Suppressor macrophage (primary cell): Measurements from ENCODE around the gene ATP8A2.
"Not testable (repeated sequence)": the region's sequence is repeated elsewhere in the genome, so short reads cannot be mapped to it uniquely, and the experiment has no call there.

ENCODE experiments used
- DNase-seq, 4 experiments: peaks; one replicate each; pipeline ENCODE4 v3.0.0-alpha.2; 2020 to 2022

ATP8A2 gene

DNA sequence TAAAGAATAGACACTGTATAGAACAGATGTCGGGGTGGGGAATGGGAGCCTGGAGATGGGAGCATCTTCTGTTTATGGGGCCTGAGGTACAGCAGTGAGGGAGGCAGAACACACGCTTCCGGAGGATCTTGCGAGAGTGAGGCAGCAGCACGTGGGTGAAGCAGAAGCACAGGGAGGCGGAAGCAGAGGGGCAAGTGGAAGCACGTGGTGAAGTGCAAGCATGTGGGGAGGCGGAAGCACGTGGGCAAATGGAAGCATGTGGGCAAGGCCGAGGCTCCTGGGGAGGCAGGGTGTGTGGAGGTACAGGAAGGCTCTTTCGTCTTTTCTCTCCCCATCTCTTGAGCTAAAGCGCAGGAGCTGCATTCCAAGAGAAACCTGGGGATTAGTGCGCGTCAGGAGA lies 198.4 kb downstream of the ATP8A2 start:
- peak in 1 of 4 experiments; percentile 2 for DNase-seq

DNA sequence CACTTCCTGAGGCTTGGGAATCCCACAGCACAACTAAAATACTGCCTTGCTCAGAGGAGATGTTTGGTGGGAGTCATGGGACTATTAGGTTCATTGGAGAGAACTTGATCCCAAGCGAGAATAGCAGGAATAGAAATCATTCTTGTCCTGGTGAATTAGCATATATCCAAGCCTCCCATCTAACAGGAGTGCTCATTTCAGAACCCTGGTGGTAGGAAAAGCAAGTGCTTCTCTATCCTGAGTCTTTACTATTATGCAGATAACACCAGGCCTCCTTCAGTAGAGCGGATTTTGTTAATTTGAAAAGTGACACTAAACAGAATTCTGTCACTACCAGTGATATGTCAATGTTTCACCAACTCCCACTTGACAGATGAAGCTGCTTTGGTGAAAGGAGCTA lies 199.5 kb downstream of the ATP8A2 start:
- no peak for DNase-seq

DNA sequence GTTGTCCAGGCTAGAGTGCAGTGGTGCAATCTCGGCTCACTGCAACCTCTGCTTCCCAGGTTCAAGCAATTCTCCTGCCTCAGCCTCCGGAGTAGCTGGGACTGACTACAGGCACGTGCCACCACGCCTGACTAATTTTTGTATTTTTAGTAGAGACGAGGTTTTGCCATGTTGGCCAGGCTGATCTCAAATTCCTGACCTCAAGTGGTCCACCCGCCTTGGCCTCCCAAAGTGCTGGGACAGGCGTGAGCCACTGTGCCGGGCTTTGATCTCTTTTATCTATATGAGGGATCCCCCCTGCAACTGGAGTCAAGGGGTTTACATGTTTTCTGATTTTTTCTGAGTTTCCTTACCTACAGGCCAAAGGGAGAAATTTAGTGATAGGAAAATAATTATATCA lies 200.4 kb downstream of the ATP8A2 start:
- DNase-seq, result not testable (repeated sequence)

DNA sequence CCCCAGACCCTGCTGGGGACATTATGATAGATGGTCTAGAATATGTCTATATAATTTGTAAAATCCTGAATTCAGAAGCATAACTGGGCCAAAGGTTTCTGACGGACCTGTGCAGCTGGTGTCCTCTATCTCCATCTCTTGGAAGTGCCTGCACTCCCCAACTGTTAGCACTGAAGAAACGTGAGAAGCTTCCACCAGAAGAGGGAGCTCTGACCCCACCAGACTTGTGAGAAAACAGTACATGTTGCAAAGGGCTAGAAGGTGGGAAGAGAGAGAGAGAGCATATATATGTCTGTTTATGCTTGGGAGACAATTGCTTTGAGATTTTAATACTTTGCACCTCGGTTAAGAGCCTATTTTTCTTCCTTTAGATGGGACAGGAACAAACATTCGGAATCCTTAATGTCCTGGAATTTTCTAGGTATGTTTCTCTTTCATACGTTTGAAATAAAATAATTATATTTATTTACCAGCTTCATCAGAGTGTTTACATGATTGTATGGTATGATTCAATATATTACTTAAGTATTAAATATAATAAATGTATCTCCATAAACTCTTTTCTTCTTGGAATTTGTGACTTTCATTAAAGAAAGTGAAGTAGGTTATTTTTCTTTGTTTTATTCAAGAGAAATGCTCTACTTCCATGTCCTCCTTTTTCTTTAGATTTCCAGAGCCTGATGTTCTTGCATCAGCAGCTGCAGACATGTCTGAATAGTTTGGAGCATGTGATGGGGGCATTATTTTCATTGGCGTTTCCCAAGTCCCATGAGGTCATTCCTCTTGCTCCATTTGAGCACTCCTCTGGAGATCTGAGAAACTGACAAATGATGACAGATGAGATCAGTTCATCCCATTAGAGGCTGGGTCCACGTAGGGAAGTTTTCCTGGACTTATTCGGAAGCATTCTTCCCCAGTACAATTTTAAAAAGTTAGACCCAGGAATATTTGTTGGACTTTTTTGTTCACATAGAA lies 202.9 kb downstream of the ATP8A2 start:
- peak; percentile 74 to 83 (median 80) for DNase-seq

DNA sequence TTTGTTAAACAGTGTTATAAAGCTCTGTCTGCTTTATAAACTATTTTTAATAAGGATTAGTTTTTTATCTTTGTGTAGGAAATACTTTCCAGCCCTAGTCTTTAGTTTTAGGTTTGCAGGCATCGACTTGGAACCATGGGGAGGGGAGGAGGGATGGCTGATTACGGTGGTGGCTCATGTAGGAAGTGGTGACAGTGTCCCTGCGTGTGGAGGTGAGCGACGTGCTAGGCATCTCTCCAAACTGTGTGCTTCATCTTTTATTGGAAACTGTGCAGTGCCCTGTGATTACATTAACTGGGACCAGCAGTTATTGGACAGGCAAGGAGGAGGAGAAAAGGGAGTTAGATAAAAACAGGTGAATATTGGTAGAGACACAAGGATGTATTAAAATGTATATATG lies 203.8 kb downstream of the ATP8A2 start:
- no peak for DNase-seq

DNA sequence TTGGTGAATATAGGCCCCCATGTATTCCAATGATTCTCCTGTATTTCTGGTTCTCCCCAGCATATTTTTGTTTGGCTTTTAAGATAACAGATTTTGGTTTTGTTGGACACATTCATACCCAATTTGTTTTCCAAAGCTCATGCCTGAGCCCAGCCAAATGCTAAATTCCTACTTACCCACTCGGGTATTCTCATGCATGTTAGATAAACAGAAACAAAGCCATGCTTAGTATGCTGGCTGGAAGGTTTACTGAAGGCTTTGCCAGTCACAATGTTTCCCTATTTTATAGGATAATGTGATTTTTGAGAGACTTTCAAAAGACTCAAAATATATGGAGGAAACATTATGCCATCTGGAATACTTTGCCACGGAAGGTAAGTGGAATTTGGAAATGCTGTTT lies 206.8 kb downstream of the ATP8A2 start:
- no peak for DNase-seq

DNA sequence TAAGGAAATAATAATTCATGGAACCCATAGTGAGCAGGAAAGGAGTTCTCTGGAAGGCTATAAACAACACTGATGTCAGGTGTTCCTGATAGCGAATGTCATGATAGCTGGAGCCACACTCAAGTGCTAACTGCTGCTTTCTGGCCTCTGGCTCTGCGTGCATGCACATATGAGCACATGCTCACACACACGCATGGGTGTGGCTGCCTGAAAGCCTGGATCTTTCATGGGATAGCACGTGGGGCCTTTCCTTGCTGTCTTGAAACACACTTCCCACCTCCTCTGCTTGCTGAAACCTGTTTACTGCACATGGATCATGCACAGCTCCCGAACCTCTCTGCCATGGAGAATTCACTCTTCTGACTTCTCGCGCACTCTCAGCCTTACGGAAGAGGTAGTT lies 207.4 kb downstream of the ATP8A2 start:
- no peak for DNase-seq

DNA sequence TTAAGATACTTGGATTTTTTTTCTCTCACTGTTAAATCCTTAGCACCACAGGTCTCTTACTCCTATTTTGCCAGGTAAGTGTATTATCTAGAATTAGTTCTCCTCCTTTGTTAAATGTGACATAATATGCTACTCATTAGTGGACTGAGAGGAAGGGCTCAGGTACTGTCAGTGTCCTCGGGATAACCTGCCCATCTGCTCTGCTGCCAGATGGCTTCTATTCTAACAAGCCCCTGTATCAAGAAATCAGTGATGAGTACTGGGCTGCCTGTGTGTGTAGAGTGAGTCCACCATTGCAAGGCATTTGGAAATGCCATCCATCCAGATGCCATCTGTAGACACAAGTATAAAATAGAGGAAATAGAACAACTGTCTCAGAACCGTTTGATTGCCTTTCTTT lies 209.6 kb downstream of the ATP8A2 start:
- DNase-seq, result no peak

DNA sequence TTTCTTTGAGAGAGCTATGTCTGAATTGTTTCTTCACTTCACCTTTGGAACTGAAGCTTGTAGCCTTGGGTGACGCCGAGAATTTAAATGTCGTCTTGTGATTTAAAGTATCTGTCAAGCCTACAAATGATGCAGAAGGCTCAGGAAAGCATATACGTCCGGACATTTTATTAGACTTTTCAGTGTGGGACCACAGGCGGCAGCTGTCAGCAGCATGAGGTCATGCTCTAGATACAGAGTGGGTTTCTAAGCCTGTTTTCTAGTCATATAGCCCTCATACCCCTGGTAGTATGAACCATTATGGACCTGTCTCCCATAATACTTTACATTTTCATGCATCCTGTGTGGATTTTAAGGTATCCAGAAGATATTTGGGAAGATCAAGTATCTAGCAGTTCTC lies 212.3 kb downstream of the ATP8A2 start:
- DNase-seq, result no peak

DNA sequence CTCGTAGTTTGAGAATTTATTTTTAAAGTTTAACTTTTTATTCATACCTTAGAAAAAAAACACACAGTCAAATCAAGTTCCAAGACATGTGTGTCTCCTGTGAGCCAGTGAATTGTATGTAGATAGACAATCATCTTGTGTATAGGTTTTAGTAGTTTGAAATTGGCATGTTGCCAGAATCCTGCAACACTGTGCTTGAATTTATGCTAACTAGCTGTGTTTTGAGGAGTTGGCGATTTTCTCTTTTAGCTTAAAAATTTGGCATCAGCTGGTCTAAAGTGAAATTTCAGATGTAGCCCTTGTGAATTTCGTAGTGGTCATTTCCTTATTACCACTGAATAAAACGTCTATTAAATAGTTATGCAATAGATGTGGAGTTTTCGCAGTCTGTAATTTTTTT lies 213.2 kb downstream of the ATP8A2 start:
- DNase-seq, result no peak

DNA sequence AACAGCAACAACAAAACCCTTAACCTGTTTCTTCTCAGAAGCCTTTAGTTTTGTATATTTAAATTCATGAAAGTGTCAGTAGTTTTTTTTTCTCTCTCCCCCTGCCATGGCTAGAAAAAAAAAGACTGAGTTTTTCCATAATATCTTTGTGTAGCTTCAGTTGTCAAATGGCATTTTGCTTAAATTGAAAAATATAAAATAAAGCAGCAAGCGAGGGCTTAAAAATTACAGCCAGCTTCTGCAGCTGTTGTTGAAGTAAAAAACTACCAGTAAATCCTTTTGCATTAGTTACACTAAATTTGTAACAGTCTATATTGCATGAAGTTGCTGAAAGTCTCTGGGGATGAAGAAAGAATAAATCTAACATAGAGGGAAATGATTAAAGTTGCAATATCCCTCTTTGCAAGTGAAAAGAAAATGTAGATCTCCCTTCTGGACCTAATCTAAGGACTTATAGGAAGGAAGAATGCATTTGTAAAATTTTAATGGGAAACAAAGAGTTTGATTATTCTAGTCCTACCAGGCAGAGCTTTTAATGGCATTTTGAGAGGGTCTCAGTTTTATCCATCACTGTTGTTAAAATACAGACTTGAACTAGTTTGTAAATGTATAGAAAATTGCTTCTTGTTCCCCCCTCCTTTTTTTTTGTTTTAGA lies 215.7 kb downstream of the ATP8A2 start:
- no peak for DNase-seq

DNA sequence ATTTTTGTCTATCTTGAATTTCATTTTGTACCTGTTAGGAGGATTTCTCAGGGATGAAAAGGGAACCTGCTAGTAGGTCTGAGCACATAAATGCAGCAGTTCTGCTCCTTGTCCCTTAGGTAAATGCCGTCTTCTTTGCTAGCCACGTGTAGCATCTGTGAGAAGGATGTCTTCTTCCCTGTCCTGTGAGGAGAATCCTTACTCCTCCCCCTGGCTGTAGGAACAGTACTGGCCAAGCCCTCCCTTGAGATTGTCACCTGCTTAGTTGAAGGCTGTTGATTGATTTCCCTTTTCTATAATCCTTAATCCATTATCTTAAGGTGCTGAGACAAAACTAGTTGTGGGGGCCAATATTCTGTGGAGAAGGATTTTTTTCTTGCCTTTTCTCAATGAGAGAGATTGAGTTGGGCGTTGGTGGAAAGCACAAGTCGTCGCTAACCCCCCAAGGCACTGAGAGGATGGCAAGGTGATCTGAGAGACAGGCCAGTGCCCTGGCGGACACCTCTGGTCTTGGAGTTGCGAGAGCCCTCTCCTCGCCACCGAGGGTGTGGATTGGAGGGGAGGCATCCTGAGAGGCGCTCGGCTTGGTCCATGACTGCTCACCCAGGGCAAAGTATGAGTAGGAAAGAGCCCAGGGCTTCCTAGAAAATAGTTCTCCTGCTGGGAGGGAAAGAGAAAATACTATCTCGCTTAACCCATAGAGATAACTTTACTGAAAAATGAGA lies 216.7 kb downstream of the ATP8A2 start:
- DNase-seq, result no peak

DNA sequence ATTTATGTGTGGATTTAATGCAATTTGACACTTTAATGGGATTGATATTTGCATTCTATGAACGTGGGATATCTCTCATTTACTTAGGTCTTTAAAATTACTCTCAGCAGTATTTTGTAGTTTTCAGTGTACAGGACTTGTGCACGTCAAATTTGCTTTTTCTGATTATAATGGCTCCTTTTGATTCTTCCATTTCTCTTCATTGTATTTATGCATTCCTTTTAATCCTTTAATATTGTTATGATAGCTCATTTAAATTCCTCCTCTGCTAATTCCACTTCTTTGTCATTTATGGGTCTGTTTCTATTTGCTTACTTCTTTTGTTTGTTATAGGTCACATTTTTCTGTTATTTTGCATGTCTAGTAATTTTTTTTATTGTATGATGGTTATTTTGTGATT lies 226.6 kb downstream of the ATP8A2 start:
- no peak for DNase-seq

DNA sequence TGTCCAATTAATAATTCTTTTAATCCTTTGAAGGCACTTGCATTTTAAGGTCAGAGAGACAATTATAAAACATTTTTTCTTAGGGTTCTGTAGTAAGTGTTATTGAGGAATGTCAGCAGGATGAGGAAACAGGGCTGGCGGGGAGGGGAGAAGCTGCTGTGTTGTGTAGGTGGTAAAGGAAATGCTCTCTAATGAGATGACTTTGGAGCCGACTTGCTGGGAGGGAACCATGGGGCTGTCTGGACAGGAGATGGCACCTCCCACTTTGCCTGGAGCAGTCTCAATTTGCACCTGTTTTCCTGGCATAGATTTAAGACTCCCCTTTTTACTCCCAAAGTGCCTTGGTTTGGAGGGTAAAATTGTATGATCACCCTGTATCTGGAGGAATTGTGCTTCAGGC lies 230.4 kb downstream of the ATP8A2 start:
- no peak for DNase-seq

DNA sequence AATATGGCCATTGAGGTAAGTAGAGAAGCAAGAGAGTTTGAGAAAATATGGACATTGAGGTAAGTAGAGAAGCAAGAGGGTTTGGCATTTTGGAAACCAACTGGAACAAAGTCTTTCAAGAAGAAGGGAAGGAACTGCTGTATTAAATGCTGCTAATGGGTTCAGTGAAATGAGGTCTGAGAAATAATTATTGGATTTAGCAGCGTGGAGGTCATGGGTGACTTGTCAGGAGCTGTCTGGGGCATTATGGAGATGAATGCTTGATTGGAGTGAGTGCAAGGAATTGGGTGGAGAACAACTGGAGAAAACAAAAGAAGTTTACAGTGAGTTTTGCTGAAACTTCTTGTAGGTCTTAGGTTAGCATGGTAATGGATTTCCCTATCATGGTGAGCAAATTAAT lies 232.3 kb downstream of the ATP8A2 start:
- DNase-seq, result no peak

DNA sequence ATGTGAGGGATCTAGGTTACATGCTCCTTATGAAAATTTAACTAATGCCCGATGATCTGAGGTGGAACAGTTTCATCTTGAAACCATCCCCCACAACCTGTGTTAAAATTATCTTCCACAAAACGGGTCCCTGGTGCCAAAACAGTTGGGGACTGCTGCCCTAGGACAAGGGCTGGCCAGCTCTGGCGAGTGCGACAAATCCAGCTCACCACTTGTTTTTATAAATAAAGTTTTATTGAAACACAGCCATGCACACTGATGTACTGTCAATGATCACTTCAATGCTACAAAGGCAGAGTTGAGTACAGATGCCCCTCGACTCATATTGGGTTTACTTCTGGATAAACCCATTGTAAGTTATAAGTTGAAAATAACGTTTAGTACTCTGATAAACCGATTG lies 235.3 kb downstream of the ATP8A2 start:
- DNase-seq, result no peak

DNA sequence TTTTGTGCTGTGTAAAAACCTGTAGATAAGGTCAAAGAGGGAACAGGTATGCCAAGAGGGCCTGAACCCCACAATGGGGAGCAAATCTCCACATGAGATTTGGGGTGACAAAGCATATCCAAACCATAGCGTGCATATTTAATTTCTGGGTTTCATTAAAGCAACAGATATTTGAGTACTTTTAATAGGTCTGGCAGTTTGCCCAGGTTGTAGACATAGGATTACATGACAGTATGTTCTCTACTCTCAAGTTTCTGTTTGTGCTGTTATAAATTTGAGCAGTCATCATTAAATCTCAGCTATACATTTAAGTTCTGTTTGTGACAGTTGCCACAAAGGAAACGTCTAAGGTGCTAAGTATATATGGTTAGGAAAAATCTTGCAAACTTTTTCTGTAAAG lies 236.4 kb downstream of the ATP8A2 start:
- DNase-seq, result no peak

DNA sequence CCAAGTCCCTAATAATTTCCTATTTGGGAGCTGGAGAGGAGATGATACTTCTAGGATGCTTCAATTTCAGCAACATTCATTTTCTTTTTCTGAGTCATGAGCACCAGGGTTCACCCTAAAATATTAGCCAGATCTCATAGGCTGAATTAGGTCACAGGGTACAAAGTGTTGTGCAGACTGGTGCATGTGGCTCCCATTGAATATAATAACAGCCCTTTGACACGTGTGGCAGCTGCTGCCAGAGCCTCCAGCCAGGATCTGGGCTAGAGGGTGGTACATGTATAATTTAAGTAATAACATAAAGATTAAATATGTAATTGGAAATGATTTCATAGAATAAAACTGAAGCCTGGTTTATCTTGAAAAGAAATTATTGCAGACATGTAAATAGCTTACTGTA lies 244.9 kb downstream of the ATP8A2 start:
- no peak for DNase-seq

DNA sequence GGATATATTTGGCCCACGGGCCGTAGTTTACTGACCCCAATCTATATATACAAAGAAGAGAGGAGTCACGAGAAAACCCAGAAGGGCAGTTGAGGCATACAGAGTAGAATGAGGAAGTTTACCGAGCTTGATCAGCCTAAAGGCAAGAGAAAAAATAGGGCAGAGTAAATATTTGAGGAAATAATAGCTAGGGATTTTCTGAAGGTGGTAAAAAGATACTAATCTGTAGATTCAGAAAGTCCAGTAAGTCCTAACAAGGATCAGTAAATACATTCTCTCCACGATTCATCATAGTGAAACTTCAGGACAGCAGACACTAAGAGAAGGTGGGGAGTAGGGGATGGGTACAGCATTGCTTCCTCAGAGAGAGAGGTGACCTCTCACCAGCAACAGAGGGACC lies 248.1 kb downstream of the ATP8A2 start:
- DNase-seq, result no peak

DNA sequence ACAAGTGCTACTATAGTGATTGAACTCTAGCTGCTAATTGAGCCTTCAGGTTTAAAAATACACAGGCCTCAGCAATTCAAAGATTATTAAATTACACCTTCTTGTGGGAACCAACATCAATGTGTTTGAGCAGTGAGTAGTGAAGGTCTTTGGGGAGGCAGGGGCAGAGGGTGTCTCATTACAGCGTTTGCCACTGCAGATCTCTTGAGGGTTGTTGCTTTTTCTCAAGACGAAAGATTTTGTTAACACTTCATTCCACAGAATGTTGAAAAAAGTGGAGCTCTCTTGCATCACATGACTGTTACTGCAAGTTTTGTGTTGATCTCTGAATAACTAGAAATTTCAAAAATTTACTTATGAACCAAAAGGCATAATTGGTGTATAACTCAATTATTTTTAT lies 253.6 kb downstream of the ATP8A2 start:
- no peak for DNase-seq

DNA sequence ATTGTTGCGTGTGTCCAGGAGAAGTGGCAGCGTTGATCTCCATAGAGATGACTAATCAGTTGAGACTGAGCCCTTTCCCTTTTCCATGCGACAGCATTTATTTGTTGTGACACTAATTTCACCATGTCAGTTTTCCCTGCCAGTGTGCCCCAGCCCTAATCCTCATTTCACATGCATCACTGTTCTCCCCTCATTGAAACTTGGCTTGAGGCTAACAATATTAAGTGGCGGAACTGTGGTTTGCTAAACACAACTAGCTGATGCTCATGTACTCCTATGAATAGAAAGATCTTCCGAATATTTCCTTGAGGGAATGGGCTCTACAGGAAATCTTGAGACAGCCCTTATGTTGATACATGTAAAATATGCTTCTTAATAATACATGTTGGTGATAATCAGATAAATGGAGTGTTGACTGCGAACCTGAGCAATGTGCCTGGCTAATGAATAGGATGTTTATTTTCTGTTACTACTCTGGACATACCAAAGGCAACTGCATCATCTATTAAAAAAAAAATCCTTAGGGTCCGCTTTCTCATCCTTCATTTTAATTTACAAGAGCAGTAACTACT lies 258.6 kb downstream of the ATP8A2 start:
- DNase-seq, result no peak

DNA sequence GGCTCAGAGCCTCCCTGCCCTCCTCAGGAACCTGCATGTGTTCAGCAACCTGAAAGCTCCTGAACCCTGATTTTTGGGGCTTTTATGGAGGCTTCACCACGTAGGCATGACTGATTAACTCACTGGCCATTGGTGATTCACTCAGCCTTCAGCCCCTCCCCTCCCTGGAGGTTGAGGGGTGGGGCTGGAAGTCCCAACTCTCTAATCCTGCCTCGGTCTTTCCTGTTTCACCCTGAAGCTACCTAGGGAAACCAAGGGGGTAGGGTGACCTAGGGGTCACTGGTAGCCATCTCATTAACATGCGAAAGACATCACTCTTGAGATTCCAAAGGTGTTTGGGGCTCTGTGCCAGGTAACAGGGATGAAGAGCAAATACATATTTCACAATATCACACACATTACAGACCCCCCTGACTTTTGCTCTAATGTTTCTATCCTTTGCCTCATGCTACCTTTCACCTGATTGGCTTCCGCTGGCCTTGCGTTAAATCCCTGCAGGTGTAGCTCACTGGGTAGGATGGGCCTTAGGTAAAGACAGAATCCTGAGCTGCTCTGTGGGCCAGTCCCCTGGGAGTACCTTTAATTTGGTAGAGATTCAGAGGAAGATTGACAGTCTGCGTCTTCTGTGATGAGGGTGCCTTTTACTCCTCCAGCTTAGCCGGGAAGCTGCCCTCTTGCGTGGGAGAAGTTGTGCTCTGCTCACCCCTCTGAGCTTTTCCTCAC lies 260.6 kb downstream of the ATP8A2 start:
- DNase-seq, result no peak
